ENCODE data around the gene GLMP.
"Not testable (repeated sequence)": the region's sequence is repeated elsewhere in the genome, so short reads cannot be mapped to it uniquely, and the experiment has no call there.

Gene GLMP, protein sequence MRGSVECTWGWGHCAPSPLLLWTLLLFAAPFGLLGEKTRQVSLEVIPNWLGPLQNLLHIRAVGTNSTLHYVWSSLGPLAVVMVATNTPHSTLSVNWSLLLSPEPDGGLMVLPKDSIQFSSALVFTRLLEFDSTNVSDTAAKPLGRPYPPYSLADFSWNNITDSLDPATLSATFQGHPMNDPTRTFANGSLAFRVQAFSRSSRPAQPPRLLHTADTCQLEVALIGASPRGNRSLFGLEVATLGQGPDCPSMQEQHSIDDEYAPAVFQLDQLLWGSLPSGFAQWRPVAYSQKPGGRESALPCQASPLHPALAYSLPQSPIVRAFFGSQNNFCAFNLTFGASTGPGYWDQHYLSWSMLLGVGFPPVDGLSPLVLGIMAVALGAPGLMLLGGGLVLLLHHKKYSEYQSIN

DNA sequence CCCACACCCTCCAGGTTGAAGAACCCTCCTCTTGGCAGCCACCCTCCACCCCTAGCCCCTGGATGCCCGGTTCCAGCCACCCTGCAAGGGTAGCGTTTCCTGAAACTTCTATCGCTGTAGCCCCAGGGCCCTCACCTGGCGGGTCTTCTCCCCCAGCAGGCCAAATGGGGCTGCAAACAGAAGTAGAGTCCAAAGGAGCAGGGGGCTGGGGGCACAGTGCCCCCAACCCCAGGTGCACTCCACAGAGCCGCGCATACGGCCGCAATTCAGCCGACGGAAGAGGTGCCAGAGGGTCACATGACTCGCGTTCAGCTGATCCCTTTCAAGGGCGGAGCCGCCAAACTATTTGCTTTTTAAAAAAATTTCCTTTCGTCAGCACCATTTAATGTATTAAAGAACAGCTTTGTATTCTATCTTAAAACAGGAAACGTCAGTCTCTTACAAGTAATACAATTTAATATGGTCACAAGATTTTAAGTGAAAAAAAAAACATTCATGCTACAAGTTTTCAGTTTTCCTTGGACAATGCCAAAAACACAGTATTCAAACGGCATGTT lies at the start of gene GLMP:
Gene GLMP (minus strand): TSS at position 289 of the 557 bp plus-strand sequence. CDS start 34 bp downstream, at position 255.
- peak; percentile 78 for DNase-seq

- DNase-seq = no peak
These were observed 48.9 kb upstream of the GLMP start for GRCh38 chr1:156344409-156344808.

- no peak for DNase-seq
These were observed 46.9 kb upstream of the GLMP start for GRCh38 chr1:156342166-156342955.

GRCh38 chr1:156338180-156338976 lies 42.9 kb upstream of the GLMP start, which contains the start of the genes CCT3 and TSACC:
TSS of gene CCT3 (minus strand) at chr1:156338292. CDS start at chr1:156338184, 108 bp downstream.
TSS of gene TSACC (plus strand) at chr1:156338526. CDS start at chr1:156339758, 1,232 bp downstream.
- peak; percentile 100 for DNase-seq

DNA sequence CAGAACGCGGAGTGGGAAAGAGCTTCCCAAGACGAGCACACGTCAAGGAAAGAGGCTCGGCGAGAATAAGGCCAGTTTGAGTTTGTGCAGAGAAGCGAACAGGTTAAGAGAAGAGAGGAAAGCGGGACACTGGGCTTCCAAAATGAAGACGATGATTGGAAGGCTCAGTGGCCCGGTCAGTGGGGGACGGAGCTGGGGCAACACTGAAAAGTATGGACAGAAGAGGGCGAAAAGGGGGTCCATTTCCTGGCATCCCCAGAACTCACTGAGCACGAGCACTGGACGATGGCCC lies 42.4 kb upstream of the GLMP start:
- no peak for DNase-seq

DNA sequence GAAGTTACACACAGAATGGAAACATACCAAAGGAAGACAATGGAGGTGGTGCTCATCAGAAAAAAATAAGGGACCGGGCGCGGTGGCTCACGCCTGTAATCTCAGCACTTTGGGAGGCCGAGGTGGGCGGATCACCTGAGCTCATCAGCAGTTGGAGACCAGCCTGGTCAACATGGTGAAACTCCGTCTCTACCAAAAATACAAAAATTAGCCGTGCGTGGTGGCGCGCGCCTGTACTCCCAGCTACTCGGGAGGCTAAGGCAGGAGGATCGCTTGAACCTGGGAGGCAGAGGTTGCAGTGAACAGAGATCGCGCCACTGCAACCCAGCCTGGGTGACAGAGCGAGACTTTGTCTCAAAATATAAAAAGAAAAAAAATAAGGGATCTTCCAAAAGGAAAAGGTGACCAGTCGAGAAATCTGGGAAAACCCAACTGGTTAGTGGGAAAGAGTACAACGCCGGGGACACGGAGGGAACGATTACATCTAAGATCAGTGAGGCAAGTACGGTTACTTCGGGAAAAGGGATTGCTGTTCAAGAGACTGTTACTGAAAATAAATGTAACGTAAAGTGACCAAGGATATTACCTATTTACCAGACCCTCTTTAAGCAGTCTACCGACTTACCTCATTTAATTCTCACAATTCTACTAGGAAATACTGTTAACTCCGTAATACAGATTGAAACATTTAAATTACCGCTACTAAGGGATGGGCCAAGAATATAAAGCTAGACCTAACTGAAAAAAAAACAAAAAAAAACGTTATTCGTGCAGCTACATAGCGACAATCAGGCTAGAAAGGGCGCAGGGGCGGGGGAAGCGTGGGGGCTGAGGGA lies 41.8 kb upstream of the GLMP start:
- no peak for DNase-seq

GRCh38 chr1:156336242-156336641 lies 40.8 kb upstream of the GLMP start:
- DNase-seq = no peak

GRCh38 chr1:156323179-156323578 lies 27.7 kb upstream of the GLMP start:
- not testable (repeated sequence) for DNase-seq

- DNase-seq = no peak
These were observed 25.1 kb upstream of the GLMP start for GRCh38 chr1:156320560-156320959.

DNA sequence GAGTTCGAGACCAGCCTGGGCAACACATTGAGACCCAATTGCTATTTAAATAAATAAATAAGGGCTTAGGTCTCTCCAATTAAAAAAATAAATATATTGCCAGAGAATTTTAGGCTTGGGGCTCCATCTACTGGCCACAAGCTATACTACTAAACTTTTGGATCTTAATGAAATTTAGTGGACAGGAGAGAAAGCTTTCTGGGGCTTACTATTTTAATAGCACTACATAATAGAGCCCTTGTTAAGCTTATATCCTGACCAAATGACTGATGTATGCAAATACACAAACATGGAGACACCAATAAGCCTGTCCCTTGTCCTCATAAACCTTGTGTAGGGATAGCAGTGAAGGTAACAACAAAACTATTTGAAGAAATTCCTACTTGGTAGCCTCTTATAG lies 24.2 kb upstream of the GLMP start:
- no peak for DNase-seq

- DNase-seq = no peak
These were observed 21.4 kb upstream of the GLMP start for GRCh38 chr1:156316909-156317308.

DNA sequence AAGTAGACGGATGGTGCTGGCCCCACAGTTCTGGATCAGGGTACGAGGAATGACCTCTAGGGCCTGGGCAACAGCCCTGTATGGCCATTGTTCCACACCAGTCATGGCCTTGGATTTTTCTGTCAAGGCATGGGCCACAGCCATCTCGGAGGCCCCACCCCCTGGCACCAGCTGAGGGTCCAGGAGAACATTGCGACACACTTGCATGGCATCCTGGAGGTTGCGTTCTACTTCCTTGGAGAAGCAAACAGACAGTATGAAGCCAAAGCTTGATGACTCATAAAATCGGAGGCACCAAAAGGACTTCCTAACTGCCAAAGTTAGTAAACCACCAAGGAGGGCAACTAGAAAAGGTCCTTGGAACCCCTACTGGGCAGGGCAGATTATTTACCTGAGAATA lies 15.5 kb upstream of the GLMP start:
- DNase-seq = no peak

DNA sequence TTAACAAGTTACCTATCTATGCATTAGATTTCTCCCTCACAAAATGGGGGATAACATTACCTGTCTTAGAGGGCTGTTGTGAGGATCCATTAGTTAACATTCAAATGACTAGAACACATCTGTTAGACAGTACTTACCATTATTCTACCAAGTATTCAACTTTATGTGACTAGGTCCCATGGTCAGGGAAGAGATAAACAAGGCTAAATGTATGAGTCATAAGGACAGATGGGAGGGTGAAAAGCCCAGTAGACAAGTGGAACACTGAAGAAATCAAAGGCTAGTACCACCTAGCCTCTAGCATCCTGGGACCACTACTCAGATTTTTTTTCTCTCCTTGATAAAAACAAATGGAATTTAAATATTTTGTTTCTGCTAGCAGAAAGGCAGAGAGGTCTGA lies 12.6 kb upstream of the GLMP start:
- DNase-seq = no peak

- DNase-seq = no peak
These were observed 9.7 kb upstream of the GLMP start for GRCh38 chr1:156305215-156305614.

DNA sequence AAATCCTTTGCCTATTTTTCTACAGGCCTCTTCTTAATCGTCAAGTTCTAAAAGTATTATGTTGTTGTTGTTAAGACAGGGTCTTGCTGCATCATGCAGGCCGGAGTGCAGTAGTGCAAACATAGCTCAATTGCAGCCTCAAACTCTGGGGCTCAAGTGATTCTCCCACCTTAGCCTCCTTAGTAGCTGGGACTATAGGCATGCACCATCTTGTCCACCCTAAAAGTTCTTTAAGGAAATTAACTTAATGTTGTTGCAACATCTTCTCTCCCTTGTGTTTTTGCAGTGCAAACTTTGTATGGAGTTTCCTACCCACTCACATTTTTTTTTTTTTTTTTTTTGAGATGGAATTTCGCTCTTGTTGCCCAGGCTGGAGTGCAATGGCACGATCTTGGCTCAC lies 7.8 kb upstream of the GLMP start:
- no peak for DNase-seq

DNA sequence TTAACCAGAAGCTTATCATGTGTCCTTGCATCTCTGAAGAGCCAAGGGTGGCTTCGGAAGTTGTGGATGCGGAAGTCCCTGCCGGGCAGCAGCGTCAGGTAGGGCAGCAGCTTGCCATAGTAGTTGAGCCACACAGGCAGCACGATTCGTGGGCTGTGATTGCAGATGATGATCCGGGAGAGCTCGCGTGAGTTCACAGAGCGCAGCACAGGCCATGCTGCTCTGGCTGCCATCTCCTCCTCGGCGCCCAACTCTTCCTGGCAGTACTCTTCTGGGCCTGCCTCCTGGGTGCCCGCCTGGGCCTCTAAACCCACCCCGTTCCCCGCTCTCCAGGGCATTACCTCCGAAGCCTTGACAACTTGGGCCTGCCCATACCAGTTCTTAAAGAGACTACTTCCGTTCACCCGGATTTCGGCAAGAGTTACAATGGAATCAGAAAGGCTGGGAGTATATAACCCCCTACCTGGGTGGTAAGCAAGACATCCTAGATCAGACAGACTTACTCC lies 3.4 kb upstream of the GLMP start, which contains the start of gene VHLL:
Gene VHLL (minus strand): TSS at position 456 of the 506 bp plus-strand sequence. CDS start 118 bp downstream, at position 338.
- DNase-seq = no peak

GRCh38 chr1:156293895-156294294 lies 1.6 kb downstream of the GLMP start:
- no peak for DNase-seq

DNA sequence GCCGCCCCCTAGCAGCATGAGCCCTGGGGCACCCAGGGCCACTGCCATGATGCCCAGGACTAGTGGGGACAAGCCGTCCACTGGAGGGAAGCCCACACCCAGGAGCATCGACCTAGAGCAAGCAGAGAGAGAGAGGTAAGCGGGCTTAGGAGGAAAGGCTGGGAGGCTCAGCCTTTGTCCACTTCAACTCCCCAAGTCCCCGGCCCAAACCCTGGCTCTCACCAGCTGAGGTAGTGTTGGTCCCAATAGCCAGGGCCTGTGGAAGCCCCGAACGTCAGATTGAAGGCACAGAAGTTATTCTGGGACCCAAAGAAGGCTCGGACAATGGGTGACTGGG lies 2.4 kb downstream of the GLMP start:
- DNase-seq = no peak

DNA sequence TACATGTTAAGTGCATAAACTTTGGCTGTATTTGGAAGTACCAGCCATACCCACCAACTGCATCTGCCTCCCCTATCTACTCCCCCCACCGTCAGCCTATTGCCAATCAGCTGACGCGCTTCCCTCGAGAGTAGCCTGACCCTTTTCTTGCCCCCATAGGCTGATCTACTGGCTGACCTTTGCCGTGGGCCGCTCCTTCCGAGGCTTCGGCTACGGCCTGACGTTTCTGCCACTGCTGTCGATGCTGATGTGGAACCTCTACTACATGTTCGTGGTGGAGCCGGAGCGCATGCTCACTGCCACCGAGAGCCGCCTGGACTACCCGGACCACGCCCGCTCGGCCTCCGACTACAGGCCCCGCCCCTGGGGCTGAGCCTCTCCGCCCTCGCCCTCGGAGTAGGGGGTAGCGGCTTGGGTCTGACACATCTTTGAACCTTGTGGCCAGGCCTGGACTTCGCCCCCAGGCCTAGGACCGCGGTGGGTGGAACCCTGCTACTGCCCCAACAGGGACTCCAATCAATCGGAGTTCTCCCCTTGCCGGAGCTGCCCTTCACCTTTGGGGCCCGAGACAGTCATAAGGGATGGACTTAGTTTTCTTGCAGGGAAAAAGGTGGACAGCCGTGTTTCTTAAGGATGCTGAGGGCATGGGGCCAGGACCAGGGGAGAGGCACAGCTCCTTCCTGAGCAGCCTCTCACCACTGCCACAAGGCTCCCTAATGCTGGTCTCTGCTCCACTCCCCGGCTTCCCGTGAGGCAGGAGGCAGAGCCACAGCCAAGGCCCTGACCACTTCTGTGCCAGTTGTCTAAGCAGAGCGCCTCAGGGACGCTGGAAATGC lies 4.0 kb downstream of the GLMP start:
- peak; percentile 90 for DNase-seq

GRCh38 chr1:156289857-156290256 lies 5.6 kb downstream of the GLMP start:
- DNase-seq = no peak

DNA sequence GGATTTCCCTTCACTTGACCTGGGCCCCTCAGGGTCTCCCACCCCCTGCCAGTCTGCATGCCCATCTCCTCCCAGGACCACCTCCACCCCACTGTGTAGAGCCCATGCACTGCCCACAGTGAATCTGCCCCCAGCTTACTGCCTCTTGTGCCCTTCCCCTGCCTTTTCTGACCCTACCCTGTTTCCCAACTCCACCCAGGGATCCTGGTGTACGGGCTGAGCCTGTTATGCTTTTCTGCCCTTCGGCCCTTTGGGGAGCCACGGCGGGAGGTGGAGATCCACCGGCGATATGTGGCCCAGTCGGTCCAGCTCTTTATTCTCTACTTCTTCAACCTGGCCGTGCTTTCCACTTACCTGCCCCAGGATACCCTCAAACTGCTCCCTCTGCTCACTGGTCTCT lies 9.4 kb downstream of the GLMP start:
- no peak for DNase-seq

Data from right hindlimb (tissue), 1 donor.